Measurements from ENCODE around the gene ACP4.
"Not testable (repeated sequence)": the region's sequence is repeated elsewhere in the genome, so short reads cannot be mapped to it uniquely, and the experiment has no call there.

ACP4 gene

GRCh38 chr19:50777261-50777660, 13.0 kb upstream of the ACP4 start:
- no peak for DNase-seq (ENCODE audit: low read depth)

- no peak for DNase-seq (ENCODE audit: low read depth)
Measured at GRCh38 chr19:50777830-50778303, 12.3 kb upstream of the ACP4 start.

- DNase-seq (ENCODE audit: low read depth) = no peak
Measured at GRCh38 chr19:50778906-50779430, 11.2 kb upstream of the ACP4 start.

- no peak for DNase-seq (ENCODE audit: low read depth)
Measured at GRCh38 chr19:50779504-50780457, 10.4 kb upstream of the ACP4 start.

- DNase-seq (ENCODE audit: low read depth) = no peak
Measured at GRCh38 chr19:50780753-50781435, 9.3 kb upstream of the ACP4 start.

GRCh38 chr19:50783848-50784152, 6.4 kb upstream of the ACP4 start:
- DNase-seq (ENCODE audit: low read depth) = not testable (repeated sequence)

GRCh38 chr19:50784710-50785109, 5.5 kb upstream of the ACP4 start:
- DNase-seq (ENCODE audit: low read depth) = no peak

GRCh38 chr19:50785329-50785728, 4.9 kb upstream of the ACP4 start:
- DNase-seq (ENCODE audit: low read depth) = no peak

GRCh38 chr19:50790922-50791467, 780 bp downstream of the ACP4 start:
- DNase-seq (ENCODE audit: low read depth) = no peak

- DNase-seq (ENCODE audit: low read depth) = no peak
Measured at GRCh38 chr19:50791594-50792271, 1.5 kb downstream of the ACP4 start.

- no peak for DNase-seq (ENCODE audit: low read depth)
Measured at GRCh38 chr19:50792272-50793250, 2.3 kb downstream of the ACP4 start.

GRCh38 chr19:50793558-50794065, 3.4 kb downstream of the ACP4 start:
- no peak for DNase-seq (ENCODE audit: low read depth)

GRCh38 chr19:50794074-50794875, 4.1 kb downstream of the ACP4 start:
- DNase-seq (ENCODE audit: low read depth) = no peak

- DNase-seq (ENCODE audit: low read depth) = no peak
Measured at GRCh38 chr19:50794876-50795663, 4.9 kb downstream of the ACP4 start.

- no peak for DNase-seq (ENCODE audit: low read depth)
Measured at GRCh38 chr19:50795664-50796073, 5.5 kb downstream of the ACP4 start.

- no peak for DNase-seq (ENCODE audit: low read depth)
Measured at GRCh38 chr19:50796128-50796633, 6.0 kb downstream of the ACP4 start.

GRCh38 chr19:50796634-50797428, 6.6 kb downstream of the ACP4 start:
- DNase-seq (ENCODE audit: low read depth) = no peak

GRCh38 chr19:50797429-50797780, 7.2 kb downstream of the ACP4 start:
- no peak for DNase-seq (ENCODE audit: low read depth)

Measured in non-pigmented ciliary epithelial cell (primary cell).